GM18511 (cell line): ENCODE data around the gene CLTB.
A peak's percentile ranks its signal among the peaks of the same experiment; 100 is the strongest.
"Not testable (repeated sequence)": the region's sequence is repeated elsewhere in the genome, so short reads cannot be mapped to it uniquely, and the experiment has no call there.

Source experiments
- ATAC-seq: cut with Tn5 transposase; IDR thresholded peaks from one replicate; pipeline ENCODE4 v1.9.1; 2021; ENCODE audit warnings: mild to moderate bottlenecking, moderate library complexity; ENCODE audit not compliant: unreplicated experiment

The CLTB gene

GRCh38 chr5:176415952-176416924 lies at the start of gene CLTB:
CLTB (minus strand) TSS chr5:176416539; CDS start chr5:176416363, 176 bp downstream.
- peak; percentile 95 for ATAC-seq

GRCh38 chr5:176463113-176463764 lies 46.9 kb upstream of the CLTB start:
- no peak for ATAC-seq

- no peak for ATAC-seq
Measured at GRCh38 chr5:176461349-176461748, 45.0 kb upstream of the CLTB start.

- ATAC-seq: no peak
Measured at GRCh38 chr5:176458904-176459561, 42.7 kb upstream of the CLTB start.

- no peak for ATAC-seq
Measured at GRCh38 chr5:176454724-176455394, 38.5 kb upstream of the CLTB start.

- no peak for ATAC-seq
Measured at GRCh38 chr5:176450077-176450476, 33.7 kb upstream of the CLTB start.

GRCh38 chr5:176447978-176448608 lies 31.8 kb upstream of the CLTB start, which contains the start of gene FAF2:
FAF2 (plus strand) TSS chr5:176448385; CDS start chr5:176448408, 23 bp downstream.
- ATAC-seq: peak; percentile 95

- peak; percentile 38 for ATAC-seq
Measured at GRCh38 chr5:176447591-176447977, 31.2 kb upstream of the CLTB start.

- peak; percentile 3 for ATAC-seq
Measured at GRCh38 chr5:176446884-176447590, 30.7 kb upstream of the CLTB start.

GRCh38 chr5:176446028-176446665 lies 29.8 kb upstream of the CLTB start:
- no peak for ATAC-seq

GRCh38 chr5:176444742-176445141 lies 28.4 kb upstream of the CLTB start:
- ATAC-seq: no peak

GRCh38 chr5:176442911-176443310 lies 26.6 kb upstream of the CLTB start:
- not testable (repeated sequence) for ATAC-seq

- ATAC-seq: no peak
Measured at GRCh38 chr5:176441921-176442323, 25.6 kb upstream of the CLTB start.

GRCh38 chr5:176440927-176441706 lies 24.8 kb upstream of the CLTB start:
- ATAC-seq: no peak

GRCh38 chr5:176438959-176439757 lies 22.8 kb upstream of the CLTB start:
- no peak for ATAC-seq

- no peak for ATAC-seq
Measured at GRCh38 chr5:176436656-176437055, 20.3 kb upstream of the CLTB start.

- ATAC-seq: no peak
Measured at GRCh38 chr5:176432707-176433106, 16.4 kb upstream of the CLTB start.

- ATAC-seq: no peak
Measured at GRCh38 chr5:176429972-176430371, 13.6 kb upstream of the CLTB start.
